ENCODE measurements around the gene CALN1.

DNA sequence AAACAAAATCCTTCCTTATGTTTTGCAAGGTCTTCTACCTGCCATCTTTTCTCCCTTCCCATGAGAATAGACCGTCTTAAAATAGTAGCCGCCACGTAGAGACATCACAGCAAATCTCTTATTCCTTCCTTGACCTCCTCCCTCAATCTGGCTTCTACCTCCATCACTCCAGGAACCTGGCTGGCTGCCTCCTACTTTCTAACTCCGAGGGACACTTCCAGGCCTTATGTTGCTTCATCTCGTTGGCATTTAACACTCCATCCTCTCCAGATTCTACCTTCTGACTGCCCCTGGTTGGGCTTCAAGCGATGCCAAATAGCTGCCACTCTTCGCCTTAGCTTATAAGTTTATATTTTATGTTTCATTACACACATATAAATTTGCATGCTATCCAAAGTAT, 26.4 kb upstream of the CALN1 start:
- TF ChIP-seq, protein P1, sequence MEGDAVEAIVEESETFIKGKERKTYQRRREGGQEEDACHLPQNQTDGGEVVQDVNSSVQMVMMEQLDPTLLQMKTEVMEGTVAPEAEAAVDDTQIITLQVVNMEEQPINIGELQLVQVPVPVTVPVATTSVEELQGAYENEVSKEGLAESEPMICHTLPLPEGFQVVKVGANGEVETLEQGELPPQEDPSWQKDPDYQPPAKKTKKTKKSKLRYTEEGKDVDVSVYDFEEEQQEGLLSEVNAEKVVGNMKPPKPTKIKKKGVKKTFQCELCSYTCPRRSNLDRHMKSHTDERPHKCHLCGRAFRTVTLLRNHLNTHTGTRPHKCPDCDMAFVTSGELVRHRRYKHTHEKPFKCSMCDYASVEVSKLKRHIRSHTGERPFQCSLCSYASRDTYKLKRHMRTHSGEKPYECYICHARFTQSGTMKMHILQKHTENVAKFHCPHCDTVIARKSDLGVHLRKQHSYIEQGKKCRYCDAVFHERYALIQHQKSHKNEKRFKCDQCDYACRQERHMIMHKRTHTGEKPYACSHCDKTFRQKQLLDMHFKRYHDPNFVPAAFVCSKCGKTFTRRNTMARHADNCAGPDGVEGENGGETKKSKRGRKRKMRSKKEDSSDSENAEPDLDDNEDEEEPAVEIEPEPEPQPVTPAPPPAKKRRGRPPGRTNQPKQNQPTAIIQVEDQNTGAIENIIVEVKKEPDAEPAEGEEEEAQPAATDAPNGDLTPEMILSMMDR (IDR thresholded peaks at IDR 0.05) = no peak
- TF ChIP-seq REST (IDR thresholded peaks at IDR 0.05; ENCODE audit: insufficient read depth in 1 of 2, low read depth in 2 of 2, low read length in 1 of 2) = no peak
- no peak for TF ChIP-seq POLR2AphosphoS5 (IDR thresholded peaks at IDR 0.05; ENCODE audit: low read depth, low read length)

Measured in Panc1 (cell line).